CD4-positive, alpha-beta T cell treated with Interleukin-1 beta for 1 hour (primary cell): ENCODE measurements around the gene MYH15.

Experiments used
- DNase-seq, 2 donors: peaks; one replicate each; pipeline ENCODE4 v3.0.0-alpha.2; 2020 to 2022

MYH15 gene

DNA sequence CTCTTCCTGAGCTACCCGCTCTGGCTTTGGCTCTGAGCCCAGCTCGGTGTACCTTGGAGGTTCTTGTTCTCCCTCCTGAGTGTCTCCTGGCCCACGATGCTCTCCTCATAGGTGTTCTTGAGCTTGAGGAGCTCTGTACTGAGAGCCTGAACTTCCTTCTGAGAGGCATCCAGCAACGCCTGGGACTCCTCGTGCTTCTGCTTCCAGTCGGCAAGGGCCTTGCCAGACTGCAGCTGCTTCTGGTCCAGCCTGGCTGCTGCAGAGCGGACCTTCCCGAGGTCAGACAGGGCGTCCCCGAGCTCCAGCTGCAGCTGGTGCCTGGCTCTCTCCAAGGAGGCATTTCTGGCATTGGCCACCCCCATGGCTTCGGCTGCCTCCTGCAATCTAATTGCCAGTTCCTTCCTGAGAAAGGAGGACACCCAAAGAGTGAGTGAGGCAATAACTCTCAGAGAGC is 99.8 kb downstream of the MYH15 start:
- no peak for DNase-seq

- no peak for DNase-seq
These were observed 100.6 kb downstream of the MYH15 start for GRCh38 chr3:108409800-108410178.

DNA sequence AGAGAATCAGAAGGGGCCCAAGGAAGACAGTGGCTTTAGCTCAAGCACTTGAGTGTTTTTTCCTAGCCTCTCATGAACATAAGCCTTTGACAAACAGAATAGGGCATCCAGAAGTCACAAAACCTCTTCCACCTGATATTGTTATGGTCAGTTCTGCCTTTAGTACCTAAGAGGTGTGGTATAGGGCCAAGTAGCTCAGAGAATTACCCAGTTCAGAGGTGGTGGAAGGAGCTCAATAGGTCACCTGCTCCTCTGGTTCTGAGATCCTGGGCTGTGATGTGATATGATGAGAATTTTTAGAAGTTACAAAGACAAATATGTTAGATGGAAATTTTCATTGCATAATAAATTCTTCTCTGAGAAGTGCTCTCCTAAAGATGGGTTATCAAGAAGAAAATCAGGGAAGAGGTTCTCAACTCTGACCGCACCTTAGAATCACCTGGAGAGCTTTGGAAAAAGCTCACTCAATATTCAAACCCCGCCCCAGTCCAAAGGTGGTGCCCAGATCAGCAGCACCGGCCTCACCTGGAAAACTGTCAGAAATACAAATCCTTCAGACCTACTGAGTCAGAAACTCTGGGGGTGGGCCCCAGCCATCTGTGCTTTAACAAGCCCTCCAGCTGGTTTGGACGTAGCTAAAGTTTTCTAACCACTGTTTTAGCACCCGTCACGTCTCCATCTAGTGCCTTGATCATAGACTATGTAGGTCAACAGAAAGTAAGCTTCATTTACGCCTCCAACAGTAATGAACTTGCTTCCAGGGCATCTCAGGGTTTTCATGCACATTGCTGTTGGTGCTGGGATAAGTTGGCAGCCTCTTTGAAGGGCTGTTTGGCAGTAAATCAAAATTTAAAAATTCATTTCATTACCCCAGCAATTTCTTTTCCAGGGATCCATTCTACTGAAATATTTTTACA is 101.3 kb downstream of the MYH15 start:
- no peak for DNase-seq

DNA sequence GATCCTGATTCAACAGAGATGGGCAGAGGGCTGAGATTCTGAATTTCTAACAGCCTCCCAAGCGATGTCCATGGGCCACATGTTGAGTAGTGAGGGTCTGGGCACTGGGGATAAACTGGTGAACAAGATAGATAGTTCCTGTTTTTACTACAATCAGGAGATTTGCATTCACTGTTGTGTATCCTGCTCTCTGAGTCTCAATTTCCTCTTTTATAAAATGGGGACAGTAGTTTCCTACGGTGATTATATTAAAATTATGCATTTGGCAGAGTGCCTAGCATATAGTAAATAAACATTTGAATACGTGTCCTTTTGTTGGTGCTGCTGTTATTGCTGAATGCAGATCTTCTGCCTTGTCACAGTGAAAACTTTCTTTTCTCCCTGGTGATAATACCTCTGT is 102.5 kb downstream of the MYH15 start:
- no peak for DNase-seq

DNA sequence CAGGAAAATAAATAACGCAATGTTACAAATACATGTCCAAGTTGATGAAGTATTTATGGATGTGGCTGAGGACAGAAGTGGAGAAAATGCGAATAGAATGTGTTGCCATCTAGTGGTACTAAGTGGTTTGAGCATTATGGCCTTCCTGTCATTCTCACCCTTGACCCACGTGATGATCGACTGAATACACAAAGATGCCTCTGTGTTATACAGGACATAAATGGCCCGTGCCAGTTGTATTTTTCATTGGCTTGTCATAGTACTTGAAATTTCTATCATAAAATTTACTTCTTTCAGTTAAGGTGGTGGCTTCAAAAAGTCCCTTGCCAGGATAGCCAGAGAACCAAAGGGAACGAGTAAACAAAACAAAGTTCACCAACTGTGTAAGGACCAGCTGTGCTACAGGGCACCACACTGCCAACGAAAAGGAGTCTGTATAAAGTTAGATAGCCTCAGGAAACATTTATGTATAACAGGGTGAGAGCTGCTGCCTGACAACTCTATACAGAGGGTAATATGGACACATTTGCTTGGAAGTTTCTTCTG is 103.7 kb downstream of the MYH15 start:
- DNase-seq = peak in 1 of 2 donors; percentile 64

- DNase-seq = no peak
These were observed 104.2 kb downstream of the MYH15 start for GRCh38 chr3:108406063-108406660.

GRCh38 chr3:108404368-108404767 is 106.0 kb downstream of the MYH15 start:
- DNase-seq = no peak

DNA sequence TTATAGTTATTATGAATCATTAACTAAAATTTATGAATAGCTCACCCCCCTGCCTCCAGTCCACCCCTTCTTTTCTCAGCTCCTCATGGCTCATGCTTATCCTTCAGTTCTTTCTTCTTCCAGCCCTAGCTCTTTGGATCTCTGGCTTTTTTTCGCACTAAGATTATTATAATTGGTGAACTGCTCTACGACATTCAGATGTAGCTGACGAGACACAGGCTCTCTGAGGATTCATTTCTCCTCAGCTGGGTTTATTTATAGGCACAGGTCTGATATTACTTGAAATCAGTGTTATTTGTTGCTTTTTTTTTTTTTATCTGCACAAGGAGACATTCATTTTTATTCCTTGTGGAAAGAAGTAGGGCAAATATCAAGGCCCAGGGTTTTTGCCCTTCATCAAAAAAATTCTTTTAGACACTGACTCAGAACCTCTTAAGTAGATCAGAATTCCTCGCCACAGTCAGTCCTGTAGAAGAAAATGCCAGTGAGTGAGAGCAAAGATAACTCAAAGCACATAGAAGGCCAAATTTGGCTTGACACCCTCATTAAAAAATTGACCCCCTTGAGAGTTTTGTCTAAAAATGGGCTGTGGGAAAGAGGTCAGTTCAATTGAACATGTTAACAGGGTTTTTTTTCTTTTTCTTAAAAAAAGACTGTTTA is 106.6 kb downstream of the MYH15 start:
- DNase-seq = no peak

- no peak for DNase-seq
These were observed 107.2 kb downstream of the MYH15 start for GRCh38 chr3:108403198-108403597.

DNA sequence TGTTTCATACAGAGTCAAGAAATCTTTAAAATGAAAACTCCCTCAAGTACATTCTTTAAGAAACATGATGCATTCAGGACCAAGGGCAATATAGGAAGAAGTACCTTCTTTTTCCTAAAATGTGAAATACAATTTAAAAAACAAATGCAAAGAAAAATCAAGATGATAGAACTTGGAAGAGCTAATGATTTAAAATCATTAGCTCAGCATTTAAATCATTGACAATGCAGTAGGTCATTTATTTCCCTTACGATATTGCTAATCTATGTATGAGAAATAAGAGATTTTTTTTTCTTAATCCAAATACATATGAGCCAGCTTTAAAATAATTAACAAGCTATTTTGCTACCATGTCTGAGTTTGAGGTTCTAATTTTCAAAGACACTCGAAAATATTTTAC is 108.6 kb downstream of the MYH15 start:
- DNase-seq = no peak

- DNase-seq = no peak
These were observed 111.9 kb downstream of the MYH15 start for GRCh38 chr3:108398510-108398909.

GRCh38 chr3:108396336-108396735 is 114.1 kb downstream of the MYH15 start:
- DNase-seq = no peak

- DNase-seq = no peak
These were observed 115.8 kb downstream of the MYH15 start for GRCh38 chr3:108394563-108394962.

DNA sequence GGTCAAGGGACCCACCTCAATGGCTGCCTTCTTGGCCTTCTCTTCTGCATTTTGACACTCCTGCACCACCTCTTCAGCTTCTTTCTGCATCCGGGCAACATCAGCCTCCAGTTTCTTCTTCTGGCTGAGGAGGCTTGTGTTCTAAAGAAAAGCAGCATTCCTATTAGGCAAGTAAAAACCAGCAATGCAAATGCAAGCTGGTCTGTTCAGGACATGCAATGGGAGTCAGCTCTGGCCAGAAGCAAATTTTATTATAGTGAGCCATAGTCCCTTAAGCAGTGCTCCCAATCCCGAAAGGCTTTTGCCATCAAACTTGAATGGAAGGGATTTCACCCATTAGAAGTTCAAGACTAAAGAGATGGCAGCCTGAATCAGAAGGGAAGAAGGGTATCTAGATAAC is 116.4 kb downstream of the MYH15 start:
- DNase-seq = no peak

DNA sequence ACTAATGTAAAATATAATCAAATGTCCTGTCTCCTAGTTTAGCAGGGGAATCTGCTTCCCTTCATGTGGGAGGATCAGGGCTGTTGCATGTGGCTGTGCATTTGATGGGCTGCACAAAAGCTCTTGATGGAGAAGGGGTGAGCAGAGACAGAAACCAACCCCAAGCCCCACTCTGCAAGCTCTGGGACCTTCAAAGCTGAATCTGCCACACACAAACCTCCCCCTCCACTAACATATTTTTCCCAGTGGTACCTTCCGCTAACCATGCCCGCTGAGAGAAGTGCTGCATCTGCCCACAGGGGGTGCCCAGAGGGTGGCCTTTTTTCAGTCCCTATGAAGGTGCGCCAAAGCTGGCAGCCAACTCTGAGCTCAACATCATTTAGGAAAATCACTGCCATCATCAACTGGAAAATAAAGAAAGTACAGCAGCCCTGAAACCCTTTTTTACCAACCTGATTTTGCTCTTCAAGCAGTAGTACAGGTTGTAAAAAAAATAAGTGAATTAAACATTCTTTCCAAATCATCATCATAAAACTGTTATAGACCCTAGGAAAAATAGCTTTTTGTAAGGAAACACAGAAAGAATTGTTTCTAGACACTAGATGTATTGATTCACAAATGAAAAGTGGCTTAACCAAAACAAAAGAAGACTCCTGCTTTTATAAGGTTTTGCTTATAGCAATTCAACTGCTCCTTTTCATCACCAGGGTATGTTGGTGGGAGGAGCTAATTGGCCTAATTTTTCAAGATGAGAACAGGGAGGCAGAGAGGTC is 117.1 kb downstream of the MYH15 start:
- DNase-seq = no peak

DNA sequence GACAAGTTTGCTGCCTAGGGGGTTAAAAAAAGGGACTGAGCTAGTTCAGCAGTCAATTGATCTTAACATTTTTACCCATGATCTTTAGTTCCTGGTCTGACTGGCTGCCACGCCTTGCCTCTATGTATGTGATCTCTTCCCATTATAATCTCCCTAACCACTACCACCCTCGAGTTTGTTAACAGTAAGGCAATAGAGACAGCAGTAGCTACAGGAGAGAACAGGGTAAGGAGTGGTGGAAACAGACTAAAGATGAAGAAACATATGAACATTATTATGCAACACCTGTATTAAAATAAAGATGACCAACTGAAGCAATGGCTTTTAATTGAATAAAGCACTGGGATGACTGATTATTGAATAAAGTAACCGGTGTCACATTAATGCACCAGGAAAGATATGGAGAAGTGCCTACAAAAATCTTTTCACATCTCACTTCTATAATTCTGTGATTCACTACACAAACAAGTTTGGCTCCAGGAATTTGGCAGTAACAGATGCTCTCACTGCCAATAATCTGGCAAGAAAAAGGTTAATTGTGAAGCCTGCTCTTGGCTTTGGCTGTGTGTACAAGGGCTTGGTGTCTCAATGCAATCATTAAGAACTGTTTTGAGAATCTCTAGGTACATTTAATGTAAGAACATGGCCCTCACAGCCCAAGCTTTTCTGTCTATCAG is 118.3 kb downstream of the MYH15 start:
- DNase-seq = no peak

- no peak for DNase-seq
These were observed 121.0 kb downstream of the MYH15 start for GRCh38 chr3:108389372-108389771.

DNA sequence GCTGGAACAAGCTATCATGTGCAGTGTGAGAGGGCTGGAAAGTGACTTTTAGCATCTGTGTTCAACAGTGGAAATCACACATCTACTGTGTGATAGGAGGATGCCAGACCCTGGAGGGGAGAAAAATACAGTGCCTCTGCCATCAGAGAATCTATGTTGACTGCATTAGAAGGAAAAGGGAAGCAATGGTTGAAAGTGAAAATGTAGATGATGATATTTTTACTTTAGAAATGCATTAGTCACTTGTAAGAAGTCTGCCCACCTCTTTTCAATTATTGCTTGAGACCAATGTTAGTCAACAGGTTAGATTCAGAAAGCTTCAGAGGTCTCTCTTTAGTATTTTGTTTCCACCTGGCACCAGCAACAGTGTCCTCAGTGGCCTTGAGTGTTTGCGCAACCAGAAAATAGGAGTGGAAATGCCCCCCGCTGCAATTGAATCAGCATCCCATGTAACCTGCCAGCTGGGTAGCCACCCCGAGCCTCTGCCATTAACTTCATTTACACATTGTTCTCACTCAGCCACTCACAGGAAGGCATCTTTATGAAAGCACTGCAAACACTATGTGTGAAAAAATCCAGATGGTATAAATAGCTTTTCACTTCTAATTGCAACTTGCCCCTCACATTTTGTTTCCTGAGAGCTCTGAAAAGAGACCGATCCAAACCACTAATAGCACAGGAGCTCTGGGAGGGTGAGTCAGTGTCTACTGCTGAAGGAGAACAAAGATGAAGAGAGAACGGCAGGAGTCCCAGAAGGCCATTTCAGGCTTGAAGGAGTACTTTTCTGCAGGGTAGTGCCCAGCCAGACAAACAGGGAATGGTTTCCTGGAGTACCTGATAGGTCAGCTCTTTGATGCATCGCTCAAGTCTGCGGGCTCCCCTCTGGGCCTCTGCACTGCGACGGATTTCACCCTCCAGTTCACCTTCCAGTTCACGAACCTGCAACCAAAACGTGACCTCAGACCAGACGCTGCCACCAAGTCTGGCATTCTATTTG is 122.0 kb downstream of the MYH15 start:
- DNase-seq = no peak

- no peak for DNase-seq
These were observed 123.3 kb downstream of the MYH15 start for GRCh38 chr3:108387063-108387462.

- no peak for DNase-seq
These were observed 127.1 kb downstream of the MYH15 start for GRCh38 chr3:108383306-108383705.
